Measurements from ENCODE around the gene CTRB1.

GRCh38 chr16:75238132-75238852, 19.5 kb downstream of the CTRB1 start:
- no peak for TF ChIP-seq CTCF (IDR thresholded peaks at IDR 0.05)
- TF ChIP-seq POLR2A (IDR thresholded peaks at IDR 0.05): no peak
- no peak for TF ChIP-seq POLR2AphosphoS5 (IDR thresholded peaks at IDR 0.05)
